Measurements from ENCODE around the gene NUCKS1. TPM values are rescaled to one million over a fixed set of nuclear protein-coding genes. Genes with fewer than 3 reads are reported as not detected.

The NUCKS1 gene
- total RNA-seq, 1 experiment from 2014 or later, result 210 TPM

DNA sequence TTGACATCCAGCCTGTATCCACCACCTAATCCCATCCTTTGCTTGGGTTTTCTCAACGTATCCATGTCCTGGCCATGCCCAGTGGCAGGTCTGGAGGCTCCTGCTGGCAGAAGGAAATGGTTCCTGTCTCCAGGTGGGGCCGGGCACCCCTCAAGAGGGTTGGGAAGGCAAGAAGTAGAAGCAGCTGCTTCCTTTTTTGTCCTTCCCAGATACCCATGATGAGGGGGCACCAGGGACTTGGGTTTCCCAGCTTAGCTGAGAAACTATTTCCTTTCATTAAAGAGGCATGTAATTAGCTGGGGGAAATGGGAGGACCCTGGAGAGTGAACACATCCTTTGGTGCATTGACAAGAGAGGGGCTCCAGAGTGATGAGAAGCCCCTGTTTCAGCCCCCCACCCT lies 48.6 kb downstream of the NUCKS1 start:
- CTCF ChIA-PET, result no interaction called here
- DNase-seq (ENCODE audit: low read depth, low spot score), result no peak
- no TSS peak for BruUV-seq (replicated peaks)
- Histone ChIP-seq H3K4me3 (ENCODE audit: low read depth in 2 of 2, low read length in 2 of 2) (no peak overlapping the region), H3K4me1 (ENCODE audit: control insufficient read depth, insufficient read depth, low read length) (no peaks in the 10 kb centered on the region), H3K27me3 (ENCODE audit: control insufficient read depth, insufficient read depth, low read length) (no peaks in the 10 kb centered on the region), H3K9me3 (ENCODE audit: control insufficient read depth, insufficient read depth, low read depth, low read length) (no peaks in the 10 kb centered on the region), H3K36me3 (ENCODE audit: control insufficient read depth, insufficient read depth, low read length) (no peaks in the 10 kb centered on the region), H3K27ac (ENCODE audit: low read length) (no peak overlapping the region)
- POLR2A ChIA-PET, result no interaction called here
- ATAC-seq, result no peak
- TF ChIP-seq SIN3A (IDR thresholded peaks at IDR 0.05; ENCODE audit: borderline replicate concordance, insufficient read depth, low read depth, low read length) (no peak), TCF7L2 (IDR thresholded peaks at IDR 0.05; ENCODE audit: low read depth, low read length) (no peak)
- intact Hi-C loops (cut with micrococcal nuclease; ENCODE audit: unreplicated experiment) (no loop called here), in situ Hi-C loops (cut with HindIII; ENCODE audit: low pct_unique_long_range_greater_than_20kb, low sequenced_read_pairs) (no loop called here)

DNA sequence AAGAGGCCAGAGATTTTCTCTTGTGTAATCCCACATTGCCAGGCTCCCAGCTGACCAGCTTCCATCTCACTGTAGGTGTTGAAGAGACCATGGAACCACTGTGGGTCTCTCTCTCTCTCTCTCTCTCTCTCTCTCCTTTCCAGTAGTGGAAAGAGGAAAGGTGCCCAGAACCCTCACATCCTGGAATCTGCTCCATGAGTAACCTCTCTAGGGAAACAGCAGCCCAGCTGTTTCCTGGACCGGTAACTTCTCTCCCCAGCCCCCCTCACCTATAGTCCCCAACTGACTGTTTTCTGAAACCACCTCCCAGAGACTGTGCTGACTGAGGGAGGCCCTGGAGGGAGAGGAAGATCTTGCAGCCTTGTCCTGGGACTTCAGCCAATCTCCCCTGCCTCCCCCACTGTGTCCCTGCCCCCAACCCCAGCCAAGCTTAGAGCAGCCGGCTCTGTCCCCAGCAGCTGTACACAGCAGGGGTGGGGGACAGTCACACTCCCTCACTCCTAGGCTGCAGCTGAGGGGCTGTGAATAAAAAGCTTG lies 49.0 kb downstream of the NUCKS1 start:
- intact Hi-C loops (cut with micrococcal nuclease; ENCODE audit: unreplicated experiment), result no loop called here
- no peak for TF ChIP-seq TCF7L2 (IDR thresholded peaks at IDR 0.05; ENCODE audit: low read depth, low read length)
- TF ChIP-seq POLR2AphosphoS5 (IDR thresholded peaks at IDR 0.05; ENCODE audit: low read depth, low read length), result no peak
- TF ChIP-seq, protein P1, sequence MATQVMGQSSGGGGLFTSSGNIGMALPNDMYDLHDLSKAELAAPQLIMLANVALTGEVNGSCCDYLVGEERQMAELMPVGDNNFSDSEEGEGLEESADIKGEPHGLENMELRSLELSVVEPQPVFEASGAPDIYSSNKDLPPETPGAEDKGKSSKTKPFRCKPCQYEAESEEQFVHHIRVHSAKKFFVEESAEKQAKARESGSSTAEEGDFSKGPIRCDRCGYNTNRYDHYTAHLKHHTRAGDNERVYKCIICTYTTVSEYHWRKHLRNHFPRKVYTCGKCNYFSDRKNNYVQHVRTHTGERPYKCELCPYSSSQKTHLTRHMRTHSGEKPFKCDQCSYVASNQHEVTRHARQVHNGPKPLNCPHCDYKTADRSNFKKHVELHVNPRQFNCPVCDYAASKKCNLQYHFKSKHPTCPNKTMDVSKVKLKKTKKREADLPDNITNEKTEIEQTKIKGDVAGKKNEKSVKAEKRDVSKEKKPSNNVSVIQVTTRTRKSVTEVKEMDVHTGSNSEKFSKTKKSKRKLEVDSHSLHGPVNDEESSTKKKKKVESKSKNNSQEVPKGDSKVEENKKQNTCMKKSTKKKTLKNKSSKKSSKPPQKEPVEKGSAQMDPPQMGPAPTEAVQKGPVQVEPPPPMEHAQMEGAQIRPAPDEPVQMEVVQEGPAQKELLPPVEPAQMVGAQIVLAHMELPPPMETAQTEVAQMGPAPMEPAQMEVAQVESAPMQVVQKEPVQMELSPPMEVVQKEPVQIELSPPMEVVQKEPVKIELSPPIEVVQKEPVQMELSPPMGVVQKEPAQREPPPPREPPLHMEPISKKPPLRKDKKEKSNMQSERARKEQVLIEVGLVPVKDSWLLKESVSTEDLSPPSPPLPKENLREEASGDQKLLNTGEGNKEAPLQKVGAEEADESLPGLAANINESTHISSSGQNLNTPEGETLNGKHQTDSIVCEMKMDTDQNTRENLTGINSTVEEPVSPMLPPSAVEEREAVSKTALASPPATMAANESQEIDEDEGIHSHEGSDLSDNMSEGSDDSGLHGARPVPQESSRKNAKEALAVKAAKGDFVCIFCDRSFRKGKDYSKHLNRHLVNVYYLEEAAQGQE (IDR thresholded peaks at IDR 0.05; ENCODE audit: insufficient read depth in 1 of 2, low read depth in 2 of 2, low read length in 1 of 2), result no peak
- TF ChIP-seq, protein P2, sequence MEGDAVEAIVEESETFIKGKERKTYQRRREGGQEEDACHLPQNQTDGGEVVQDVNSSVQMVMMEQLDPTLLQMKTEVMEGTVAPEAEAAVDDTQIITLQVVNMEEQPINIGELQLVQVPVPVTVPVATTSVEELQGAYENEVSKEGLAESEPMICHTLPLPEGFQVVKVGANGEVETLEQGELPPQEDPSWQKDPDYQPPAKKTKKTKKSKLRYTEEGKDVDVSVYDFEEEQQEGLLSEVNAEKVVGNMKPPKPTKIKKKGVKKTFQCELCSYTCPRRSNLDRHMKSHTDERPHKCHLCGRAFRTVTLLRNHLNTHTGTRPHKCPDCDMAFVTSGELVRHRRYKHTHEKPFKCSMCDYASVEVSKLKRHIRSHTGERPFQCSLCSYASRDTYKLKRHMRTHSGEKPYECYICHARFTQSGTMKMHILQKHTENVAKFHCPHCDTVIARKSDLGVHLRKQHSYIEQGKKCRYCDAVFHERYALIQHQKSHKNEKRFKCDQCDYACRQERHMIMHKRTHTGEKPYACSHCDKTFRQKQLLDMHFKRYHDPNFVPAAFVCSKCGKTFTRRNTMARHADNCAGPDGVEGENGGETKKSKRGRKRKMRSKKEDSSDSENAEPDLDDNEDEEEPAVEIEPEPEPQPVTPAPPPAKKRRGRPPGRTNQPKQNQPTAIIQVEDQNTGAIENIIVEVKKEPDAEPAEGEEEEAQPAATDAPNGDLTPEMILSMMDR (IDR thresholded peaks at IDR 0.05), result no peak
- no peak for TF ChIP-seq SIN3A (IDR thresholded peaks at IDR 0.05; ENCODE audit: borderline replicate concordance, insufficient read depth, low read depth, low read length)
- Histone ChIP-seq H3K27me3 (ENCODE audit: control insufficient read depth, insufficient read depth, low read length) (no peaks in the 10 kb centered on the region), H3K27ac (ENCODE audit: low read length) (no peak overlapping the region), H3K36me3 (ENCODE audit: control insufficient read depth, insufficient read depth, low read length) (no peaks in the 10 kb centered on the region), H3K9me3 (ENCODE audit: control insufficient read depth, insufficient read depth, low read depth, low read length) (no peaks in the 10 kb centered on the region), H3K4me3 (ENCODE audit: low read depth in 2 of 2, low read length in 2 of 2) (no peak overlapping the region), H3K4me1 (ENCODE audit: control insufficient read depth, insufficient read depth, low read length) (no peaks in the 10 kb centered on the region)
- no peak for DNase-seq (ENCODE audit: low read depth, low spot score)
- POLR2A ChIA-PET, result no interaction called here
- in situ Hi-C loops (cut with HindIII; ENCODE audit: low pct_unique_long_range_greater_than_20kb, low sequenced_read_pairs), result no loop called here
- BruUV-seq (replicated peaks), result no TSS peak
- CTCF ChIA-PET, result interaction anchor here (0.6 to 1.1 kb wide), 2 partner anchors 23 to 42 kb away, joined by 3 read pairs; no protein-coding TSS in a partner anchor
- no peak for ATAC-seq

DNA sequence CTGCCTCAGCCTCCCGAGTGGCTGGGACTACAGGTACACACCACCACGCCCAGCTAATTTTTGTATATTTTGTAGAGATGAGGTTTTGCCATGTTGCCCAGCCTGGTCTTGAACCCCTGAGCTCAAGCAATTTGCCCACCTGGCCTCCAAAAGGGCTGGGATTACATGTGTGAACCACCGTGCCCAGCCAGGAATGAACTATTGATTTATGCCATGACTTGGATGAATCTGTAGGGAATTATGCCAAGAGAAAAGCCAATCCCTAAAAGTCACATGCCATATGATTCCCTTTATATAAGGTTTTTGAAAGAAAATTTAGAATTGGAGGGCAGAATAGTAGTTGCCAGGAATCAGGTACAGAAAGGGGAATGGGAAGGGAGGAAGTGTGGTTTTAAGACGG lies 50.6 kb downstream of the NUCKS1 start:
- H3K27ac ChIP-seq (ENCODE audit: low read length), result no peak overlapping the region
- H3K4me1 ChIP-seq (ENCODE audit: control insufficient read depth, insufficient read depth, low read length), result no peaks in the 10 kb centered on the region
- CTCF ChIA-PET, result no interaction called here
- POLR2A ChIA-PET, result no interaction called here
- ATAC-seq (no peak), DNase-seq (ENCODE audit: low read depth, low spot score) (no peak)
- no peaks in the 10 kb centered on the region for H3K27me3 ChIP-seq (ENCODE audit: control insufficient read depth, insufficient read depth, low read length)
- in situ Hi-C loops (cut with HindIII; ENCODE audit: low pct_unique_long_range_greater_than_20kb, low sequenced_read_pairs), result no loop called here
- TF ChIP-seq POLR2AphosphoS5 (IDR thresholded peaks at IDR 0.05; ENCODE audit: low read depth, low read length) (no peak), SIN3A (IDR thresholded peaks at IDR 0.05; ENCODE audit: borderline replicate concordance, insufficient read depth, low read depth, low read length) (no peak), TCF7L2 (IDR thresholded peaks at IDR 0.05; ENCODE audit: low read depth, low read length) (no peak)
- TF ChIP-seq, protein P1 (IDR thresholded peaks at IDR 0.05; ENCODE audit: insufficient read depth in 1 of 2, low read depth in 2 of 2, low read length in 1 of 2), result no peak
- TF ChIP-seq, protein P2 (IDR thresholded peaks at IDR 0.05), result no peak
- no peaks in the 10 kb centered on the region for H3K9me3 ChIP-seq (ENCODE audit: control insufficient read depth, insufficient read depth, low read depth, low read length)
- intact Hi-C loops (cut with micrococcal nuclease; ENCODE audit: unreplicated experiment), result no loop called here
- no TSS peak for BruUV-seq (replicated peaks)
- no peak overlapping the region for H3K4me3 ChIP-seq (ENCODE audit: low read depth in 2 of 2, low read length in 2 of 2)
- H3K36me3 ChIP-seq (ENCODE audit: control insufficient read depth, insufficient read depth, low read length), result no peaks in the 10 kb centered on the region
